ENCODE results near the gene WASHC2A.
"Not testable (repeated sequence)": the region's sequence is repeated elsewhere in the genome, so short reads cannot be mapped to it uniquely, and the experiment has no call there.

GRCh38 chr10:50174788-50175525, 107.2 kb downstream of the WASHC2A start:
- TF ChIP-seq POLR2AphosphoS5, POLR2A (IDR thresholded peaks at IDR 0.05): not testable (repeated sequence)

All from breast epithelium (tissue), 3 donors.